Measurements from ENCODE around the gene KRTAP10-10.
"Not testable (repeated sequence)": the region's sequence is repeated elsewhere in the genome, so short reads cannot be mapped to it uniquely, and the experiment has no call there.

KRTAP10-10 gene

DNA sequence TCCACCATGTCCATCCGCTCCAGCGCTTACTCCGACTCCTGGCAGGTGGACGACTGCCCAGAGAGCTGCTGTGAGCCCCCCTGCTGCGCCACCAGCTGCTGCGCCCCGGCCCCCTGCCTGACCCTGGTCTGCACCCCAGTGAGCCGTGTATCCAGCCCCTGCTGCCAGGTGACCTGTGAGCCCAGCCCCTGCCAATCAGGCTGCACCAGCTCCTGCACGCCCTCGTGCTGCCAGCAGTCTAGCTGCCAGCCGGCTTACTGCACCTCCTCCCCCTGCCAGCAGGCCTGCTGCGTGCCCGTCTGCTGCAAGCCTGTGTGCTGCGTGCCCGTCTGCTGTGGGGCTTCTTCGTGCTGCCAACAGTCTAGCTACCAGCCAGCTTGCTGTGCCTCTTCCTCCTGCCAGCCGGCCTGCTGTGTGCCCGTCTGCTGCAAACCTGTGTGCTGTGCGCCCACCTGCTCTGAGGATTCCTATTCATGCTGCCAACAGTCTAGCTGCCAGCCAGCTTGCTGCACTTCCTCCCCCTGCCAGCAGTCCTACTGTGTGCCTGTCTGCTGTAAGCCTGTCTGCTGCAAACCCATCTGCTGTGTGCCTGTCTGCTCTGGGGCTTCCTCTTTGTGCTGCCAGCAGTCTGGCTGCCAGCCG is 9.9 kb upstream of the KRTAP10-10 start:
- not testable (repeated sequence) for DNase-seq

DNA sequence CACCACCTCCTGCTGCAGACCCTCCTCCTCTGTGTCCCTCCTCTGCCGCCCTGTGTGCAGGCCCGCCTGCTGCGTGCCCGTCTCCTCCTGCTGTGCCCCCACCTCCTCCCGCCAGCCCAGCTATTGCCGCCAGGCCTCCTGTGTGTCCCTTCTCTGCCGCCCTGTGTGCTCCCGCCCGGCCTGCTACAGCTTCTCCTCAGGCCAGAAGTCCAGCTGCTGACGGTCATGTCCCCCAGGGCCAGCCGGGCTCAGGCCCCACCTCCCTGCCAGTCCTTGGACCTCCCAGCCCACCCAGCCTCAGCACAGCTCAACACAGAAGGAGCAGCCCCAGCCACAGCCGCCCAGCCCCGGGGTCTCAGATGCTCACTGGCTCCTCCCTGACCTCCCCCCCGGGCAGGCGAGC is 9.3 kb upstream of the KRTAP10-10 start:
- DNase-seq: not testable (repeated sequence)

DNA sequence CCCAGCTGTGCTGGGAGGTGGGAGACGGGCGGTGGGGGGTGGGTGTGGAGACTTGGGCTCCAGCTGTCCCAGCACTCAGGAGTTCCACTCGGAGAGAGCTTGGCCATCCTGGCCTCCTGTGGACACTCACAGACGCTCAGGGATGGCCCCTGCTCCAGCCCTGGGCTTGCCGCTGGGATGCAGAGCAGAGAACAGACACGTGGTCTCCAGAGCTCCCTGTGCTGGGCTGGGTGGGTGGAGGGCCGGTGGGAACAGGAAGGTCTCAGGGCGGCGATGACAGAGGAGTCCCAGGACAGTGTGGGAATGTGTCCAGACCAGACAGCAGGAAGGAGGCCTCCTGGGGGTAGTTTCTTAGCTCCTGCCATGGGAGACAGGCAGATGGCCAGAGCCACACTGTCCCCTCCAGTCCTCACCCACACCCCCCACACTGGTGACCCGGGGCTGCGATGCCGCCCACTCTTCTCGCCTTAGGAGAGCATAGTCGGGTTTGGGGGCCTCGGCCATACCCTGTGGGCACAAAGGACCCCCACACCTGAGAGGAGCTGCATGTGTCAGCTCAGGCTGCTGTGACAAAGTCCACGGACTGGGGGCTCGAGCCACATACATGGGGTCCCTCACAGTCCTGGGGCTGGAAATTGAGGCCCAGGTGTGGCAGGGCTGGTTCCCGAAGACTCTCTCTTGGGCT is 8.3 kb upstream of the KRTAP10-10 start:
- DNase-seq: no peak

DNA sequence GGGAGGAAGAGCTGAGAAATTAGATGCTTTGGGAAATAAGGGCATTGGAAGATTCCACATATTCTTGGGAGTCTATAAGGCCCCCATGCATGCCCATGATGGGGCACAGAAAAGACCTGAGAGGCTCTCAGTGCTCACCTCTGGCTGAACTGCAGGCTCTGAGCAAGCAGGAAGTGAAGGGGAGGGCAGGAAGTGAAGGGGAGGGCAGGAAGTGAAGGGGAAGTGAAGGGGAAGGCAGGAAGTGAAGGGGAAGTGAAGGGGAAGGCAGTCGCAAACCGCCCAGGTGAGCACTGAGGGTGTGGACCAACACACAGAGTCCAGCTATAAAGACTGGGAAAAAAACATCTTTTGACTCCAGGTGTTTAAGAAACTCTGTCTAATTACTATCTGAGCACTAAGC is 6.7 kb upstream of the KRTAP10-10 start:
- no peak for DNase-seq

DNA sequence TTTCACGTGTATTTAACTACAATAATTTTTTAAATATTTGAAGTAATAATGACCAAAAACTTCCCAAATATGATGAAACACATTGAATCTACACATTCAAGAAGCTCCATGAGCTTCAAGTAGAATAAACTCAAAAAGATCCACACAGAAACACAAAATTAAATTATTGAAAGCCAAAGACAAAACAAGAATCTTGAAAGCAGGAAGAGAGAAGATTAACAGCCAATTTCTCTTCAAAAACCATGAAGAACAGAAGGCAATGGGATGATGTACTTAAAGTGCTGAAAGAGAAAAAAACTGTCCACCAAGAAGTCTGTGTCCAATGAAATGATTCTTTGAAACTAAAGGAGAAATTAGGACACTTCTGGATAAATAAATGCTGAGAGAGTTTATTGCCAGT is 5.1 kb upstream of the KRTAP10-10 start:
- no peak for DNase-seq

DNA sequence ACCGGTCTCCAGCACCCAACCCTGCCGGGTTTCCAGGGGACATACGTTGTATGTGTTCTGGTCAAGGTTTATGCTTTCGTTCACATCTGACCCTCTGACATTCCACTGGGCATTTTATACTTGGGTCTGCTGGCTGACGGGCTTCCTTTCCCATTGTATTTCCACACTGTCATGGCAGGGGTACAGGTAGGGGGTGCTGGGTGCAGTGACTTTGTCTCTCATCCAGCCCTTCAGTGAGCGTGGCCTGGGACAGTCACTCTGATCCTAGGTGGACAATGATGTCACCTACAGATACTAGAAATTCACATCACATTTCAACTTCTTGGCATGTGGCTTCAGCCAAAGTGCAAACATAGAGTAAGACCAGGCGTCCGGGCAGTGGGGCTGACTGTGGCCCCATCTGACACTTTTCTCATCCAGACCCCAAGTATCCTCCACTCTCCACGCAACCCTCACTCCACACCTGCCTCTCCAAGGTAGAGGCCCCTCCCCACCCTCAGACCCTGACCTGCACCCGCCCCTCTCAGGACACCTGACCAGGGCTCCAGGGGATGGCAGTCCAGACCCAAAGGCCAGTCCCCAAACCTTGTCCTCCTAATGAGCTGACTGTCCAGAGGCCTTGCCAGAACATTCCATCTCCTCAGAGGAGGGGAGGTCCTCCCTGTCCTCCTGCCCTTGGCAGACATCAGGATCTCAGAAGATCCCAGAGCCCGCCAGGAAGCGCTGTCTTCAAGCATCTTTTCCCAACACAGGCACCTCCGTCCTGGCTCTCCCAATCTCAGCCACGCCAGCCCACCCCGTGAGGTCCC is 743 bp upstream of the KRTAP10-10 start:
- no peak for DNase-seq

DNA sequence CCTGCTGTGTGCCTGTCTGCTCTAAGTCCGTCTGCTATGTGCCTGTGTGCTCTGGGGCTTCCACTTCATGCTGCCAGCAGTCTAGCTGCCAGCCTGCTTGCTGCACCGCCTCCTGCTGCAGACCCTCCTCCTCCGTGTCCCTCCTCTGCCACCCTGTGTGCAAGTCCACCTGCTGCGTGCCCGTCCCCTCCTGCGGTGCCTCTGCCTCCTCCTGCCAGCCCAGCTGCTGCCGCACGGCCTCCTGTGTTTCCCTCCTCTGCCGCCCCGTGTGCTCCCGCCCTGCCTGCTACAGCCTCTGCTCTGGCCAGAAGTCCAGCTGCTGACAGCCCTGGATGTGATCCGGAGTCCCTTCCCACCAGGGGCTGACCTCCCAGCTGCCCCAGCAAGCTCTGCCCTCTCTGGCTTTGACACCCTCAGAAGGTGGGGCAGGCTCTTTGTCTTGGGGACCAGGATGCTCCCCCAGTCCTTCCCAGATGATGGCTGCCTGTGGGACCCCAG is 744 bp downstream of the KRTAP10-10 start:
- not testable (repeated sequence) for DNase-seq

DNA sequence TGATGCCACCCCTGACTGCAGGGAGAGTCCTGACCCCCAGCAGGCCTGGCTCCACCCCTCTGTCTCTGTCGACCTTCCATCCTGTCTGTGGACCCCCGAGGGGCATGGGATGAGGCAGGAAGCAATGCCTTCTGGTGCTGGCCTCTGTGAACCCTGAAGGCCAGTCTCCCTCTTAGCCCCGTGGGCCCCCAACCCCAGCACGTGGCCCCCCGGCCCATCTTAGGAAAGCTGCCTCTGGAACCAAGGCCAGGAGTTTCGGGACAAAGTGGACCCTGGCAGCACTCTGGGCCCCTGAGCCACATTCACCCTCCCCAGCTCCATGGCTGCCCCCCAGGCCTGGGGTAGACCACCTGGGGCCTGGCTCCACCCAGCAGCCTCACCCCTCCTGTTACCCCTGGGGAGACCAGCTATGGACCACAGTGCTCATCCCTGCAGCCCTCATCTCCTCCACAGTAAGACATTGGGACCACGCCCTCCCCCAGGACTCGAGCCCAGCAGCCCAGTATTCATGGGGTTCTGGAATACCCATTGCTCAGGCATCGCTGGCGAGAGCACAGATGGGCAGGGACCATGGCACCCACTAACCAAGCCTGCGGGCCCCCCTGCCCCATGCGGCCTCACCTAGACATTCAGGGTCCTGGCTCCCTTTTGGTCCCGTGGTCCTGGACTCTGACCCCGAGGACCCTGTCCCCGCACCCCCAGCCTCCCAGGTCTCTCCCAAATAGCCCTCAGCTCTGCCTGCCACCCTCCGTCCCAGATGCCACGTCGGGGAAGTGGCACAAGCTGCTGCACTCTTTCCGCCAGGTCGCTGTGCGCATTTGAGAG is 1.6 kb downstream of the KRTAP10-10 start:
- not testable (repeated sequence) for DNase-seq

DNA sequence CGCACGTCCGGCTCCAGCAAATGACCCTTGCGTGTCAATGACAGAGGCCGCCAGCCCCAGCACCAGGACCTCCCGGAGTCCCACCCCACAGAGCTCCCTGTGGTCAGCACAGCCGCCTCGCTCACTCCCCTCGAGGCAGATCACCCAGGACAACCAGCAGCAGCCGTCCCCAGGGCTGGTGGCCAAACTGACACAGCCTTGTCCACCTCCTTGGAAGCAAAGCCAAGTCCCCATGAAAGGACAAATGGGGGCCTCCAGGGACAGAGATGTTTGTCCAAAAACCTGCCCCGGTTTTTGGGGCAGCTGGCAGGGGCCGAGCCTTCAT is 2.1 kb downstream of the KRTAP10-10 start:
- no peak for DNase-seq

DNA sequence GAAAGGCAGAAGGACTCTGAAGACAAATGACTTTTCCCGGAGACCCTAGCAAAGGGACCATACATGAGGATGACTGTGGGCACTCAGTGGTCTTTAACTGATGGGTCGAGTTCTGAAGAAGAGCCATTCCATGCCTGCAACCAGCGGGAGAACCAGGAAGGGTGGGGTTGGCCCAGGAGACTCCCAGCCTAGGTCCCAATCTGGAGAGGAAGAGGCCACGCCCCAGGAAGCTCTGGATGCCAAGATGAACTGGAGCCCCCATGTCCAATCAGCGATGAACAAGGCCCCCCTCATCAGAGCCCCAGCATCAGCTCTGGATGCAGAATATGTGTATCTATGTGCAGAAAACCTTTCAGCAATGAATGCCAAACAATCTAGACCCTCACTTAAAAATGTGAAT is 3.6 kb downstream of the KRTAP10-10 start:
- no peak for DNase-seq

DNA sequence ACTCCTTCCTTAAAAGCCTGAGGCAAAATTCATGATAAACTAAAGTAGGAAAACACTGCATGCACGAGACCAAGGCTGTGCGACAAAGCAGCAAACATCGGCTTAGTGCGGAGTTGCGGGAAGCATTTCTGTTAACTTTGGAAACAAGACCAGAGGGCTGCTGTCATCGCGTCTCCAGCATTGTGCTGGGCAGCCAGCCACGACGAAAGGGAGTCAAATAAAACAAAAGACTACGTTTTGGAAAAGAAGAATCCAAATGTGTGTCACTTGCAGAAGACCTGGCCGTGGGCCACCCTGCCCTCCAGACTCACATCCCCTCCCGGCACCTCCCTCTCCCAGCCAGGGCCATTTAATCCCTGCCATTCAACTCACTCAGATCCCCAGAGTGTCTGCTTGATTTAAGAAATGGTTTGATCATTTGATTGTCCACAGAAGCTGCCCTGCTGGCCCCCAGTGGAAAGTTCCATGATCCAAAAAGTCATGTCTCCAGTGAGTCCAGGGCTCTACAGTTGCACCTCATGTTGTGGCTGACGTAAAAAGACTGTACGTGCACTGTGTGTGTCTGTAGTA is 6.7 kb downstream of the KRTAP10-10 start:
- no peak for DNase-seq

DNA sequence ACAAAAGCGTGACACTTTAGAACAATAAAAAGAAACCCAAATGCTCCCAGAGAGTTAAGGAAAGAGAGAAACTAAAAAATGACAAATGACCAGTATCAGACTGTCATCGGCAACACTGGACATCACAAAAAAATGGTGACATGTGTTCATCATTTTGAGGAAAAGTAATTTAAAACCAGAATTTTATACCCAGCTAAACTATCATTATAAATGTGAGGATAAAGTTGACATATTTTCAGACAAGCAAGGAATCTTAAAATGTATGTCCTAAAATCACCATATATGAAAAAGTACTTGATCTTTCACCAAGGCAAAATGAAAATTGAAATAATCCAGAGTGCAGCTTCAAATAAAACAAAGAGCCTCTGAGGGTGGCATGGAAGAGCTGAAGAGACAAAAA is 7.7 kb downstream of the KRTAP10-10 start:
- no peak for DNase-seq

DNA sequence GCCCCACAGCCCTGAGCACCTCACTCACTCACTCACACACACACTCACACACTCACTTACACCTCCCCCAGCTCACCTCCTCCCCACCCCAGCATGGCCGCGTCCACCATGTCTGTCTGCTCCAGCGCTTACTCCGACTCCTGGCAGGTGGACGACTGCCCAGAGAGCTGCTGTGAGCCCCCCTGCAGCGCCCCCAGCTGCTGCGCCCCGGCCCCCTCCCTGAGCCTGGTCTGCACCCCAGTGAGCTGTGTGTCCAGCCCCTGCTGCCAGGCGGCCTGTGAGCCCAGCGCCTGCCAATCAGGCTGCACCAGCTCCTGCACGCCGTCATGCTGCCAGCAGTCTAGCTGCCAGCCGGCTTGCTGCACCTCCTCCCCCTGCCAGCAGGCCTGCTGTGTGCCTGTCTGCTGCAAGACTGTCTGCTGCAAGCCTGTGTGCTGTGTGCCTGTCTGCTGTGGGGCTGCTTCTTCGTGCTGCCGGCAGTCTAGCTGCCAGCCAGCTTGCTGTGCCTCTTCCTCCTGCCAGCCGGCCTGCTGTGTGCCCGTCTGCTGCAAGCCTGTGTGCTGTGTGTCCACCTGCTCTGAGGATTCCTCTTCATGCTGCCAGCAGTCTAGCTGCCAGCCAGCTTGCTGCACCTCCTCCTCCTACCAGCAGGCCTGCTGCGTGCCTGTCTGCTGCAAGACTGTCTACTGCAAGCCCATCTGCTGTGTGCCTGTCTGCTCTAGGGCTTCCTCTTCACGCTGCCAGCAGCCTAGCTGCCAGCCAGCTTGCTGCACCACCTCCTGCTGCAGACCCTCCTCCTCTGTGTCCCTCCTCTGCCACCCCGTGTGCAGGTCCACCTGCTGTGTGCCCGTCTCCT is 9.4 kb downstream of the KRTAP10-10 start, which contains the start of gene KRTAP10-11:
Gene KRTAP10-11, plus strand, starts transcription at position 49 of the 856 bp plus-strand sequence. Its CDS starts 45 bp downstream, at position 94.
- not testable (repeated sequence) for DNase-seq

DNA sequence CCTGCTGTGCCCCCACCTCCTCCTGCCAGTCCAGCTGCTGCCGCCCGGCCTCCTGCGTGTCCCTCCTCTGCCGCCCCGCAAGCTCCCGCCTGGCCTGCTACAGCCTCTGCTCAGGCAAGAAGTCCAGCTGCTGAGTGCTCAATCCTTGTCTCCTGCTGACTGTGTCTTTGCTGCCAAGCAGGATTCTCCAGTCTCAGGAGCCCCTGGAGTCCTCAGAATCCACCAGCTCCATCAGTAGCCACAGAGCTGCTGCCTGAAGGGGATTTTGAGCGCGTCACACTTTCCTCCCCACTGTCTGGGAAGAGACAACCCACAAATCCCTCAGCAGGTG is 10.0 kb downstream of the KRTAP10-10 start:
- no peak for DNase-seq

DNA sequence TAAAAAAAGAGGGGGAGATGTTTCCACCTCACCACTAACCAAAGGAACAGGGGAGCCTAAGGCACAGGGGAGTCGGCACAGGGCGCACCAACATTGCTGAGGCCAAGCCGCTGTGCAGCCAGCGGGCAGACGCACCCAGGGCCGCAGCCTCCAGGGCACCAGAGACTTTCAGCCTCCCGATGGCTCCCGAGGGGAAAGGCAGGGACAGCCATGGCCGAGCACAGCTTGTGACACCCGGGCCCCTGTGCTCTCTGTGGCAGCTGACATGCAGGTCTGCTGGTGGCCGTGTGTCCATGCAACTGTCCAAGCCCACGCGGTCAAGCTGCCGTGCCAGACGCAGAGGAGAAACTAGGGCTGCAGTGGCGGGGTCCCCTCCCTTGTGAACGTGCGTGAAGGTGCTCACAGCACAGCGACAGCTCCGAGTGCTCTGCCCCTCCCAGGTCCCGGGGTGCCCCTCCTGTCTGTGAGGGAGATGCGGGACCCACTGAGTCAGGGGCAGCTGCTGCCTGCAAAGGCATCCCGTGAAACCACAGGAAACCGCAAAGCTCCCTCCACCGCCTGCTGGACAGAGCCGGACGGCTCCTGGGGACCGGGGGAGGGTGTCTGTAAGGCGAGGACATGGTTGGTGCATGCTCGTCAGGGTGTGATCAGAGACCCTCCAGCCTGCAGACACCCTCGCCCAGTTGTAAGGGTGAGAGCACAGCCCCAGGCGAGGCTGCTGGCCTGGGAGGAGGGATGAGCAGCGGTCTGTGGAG is 11.6 kb downstream of the KRTAP10-10 start:
- DNase-seq: no peak

DNA sequence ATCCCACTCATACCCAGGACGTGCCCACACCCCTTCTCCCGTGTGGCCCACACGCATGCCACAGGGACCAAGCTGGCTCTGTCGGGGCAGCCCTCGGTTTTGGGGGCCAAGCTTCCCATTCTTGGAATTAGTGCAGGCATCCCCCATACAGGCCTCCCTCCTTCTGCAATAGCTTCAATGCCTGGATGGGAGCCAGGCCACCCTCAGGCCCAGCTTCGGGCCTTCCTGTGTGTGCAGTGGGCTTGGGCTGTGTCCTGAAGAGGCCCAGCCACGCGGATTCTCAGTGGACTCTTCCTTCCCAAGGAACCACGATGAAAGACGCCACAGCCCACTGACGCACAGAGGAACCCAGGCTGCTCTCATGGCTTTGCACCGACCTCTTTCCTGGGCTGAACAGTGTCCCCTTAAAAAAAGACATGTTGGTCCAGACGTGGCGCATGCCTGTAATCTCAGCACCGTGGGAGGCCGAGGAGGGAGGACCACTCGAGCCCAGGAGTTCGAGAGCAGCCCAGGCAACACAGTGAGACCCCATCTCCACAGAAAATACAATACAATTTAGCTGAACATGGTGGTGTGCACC is 12.5 kb downstream of the KRTAP10-10 start:
- DNase-seq: no peak

DNA sequence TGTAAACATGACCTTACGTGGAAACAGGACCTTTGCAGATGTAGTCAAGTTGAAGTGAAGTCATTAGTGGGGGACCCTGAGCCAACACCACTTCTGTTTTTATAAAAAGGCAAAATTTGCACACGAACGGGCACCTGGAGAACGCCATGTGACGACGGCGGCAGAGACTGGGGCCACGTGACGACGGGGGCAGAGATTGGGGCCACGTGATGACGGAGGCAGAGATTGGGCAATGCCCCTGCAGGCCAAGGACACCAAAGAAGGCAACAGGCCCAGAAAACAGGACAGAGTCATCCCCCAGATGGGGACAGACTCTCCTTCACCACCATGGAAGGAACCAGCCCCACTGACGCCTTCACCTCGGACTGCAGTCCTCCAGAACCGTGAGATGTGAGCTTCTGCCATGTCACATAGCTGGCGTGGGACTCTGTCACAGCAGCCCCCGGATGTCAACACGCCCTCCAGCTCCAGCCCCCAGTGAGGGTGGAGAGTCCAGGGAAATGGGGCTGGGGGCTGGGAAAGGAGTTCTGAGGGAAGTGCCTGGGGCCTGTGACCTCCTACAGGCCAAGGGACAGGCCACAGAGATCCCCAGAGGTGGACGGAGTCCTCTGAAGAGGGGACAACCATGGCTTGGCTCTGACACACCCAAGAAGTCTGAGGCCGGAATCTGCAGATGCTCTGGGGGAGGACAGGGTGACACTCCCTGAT is 13.3 kb downstream of the KRTAP10-10 start:
- DNase-seq: no peak

DNA sequence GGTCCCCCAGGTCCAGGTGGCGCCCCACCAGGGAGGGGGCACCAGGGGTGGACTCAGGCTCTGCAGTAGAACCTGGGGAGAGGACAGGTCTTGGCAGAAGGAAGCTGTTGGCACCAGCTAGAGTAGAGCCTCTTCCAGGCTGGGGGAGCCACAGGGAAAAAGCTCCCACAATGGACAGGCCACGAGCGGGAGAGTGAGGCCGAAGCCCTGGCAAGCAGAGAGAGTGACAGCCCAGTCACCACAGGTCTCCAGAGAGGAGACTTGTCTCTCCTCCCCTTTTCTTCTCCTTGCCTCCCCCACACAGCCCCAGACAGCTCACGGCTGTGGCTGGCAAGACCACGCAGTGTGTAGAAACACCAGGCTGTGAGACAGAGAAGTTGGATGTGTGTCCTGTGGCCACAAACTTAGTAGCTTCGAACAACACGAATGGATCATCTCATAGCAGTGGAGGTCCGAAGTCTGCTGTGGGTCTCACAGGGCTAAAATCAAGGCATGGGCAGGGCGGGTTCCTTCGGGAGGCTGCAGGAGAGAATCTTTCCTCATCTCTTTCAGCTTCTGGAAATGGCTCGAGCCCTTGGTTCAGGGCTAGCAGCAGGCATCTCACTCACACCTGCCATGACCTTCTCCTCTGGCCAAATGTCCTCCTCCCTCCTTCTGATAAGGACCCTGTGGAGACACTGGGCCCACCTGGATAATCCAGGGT is 14.0 kb downstream of the KRTAP10-10 start:
- no peak for DNase-seq

DNA sequence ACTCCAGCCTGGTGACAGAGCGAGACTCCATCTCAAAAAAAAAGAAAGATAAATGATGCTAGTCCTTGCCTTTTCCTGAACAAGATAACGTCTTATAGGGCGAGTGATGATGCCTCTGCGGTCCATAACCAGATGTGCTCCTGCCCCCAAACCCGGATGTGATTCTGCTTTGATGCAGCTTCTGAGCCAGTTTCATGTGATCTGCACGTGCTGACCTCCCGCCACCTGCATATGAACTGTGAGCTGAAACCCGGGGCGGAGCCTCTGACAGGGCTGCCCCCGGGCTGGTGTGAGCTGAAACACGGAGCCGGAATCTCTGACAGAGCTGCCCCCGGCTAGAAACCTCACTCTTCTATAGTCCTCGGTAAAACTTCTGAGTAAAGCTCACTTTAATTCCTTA is 16.0 kb downstream of the KRTAP10-10 start:
- no peak for DNase-seq
